NCI-H446 treated with DMSO at 0.1 percent for 48 hours (cell line): ENCODE measurements around the gene SDK2.
"Not testable (repeated sequence)": the region's sequence is repeated elsewhere in the genome, so short reads cannot be mapped to it uniquely, and the experiment has no call there.

Experiments used
- DNase-seq: peaks from one replicate; lab custom pipeline; 2025; lab: John Stamatoyannopoulos, UW

The SDK2 gene

GRCh38 chr17:73323409-73324159, 320.7 kb downstream of the SDK2 start:
- DNase-seq, result no peak

GRCh38 chr17:73320601-73321264, 323.5 kb downstream of the SDK2 start:
- no peak for DNase-seq

GRCh38 chr17:73319766-73320165, 324.5 kb downstream of the SDK2 start:
- DNase-seq, result no peak

GRCh38 chr17:73318836-73319235, 325.4 kb downstream of the SDK2 start:
- DNase-seq, result no peak

- no peak for DNase-seq
Measured at GRCh38 chr17:73318427-73318813, 325.8 kb downstream of the SDK2 start.

- DNase-seq, result no peak
Measured at GRCh38 chr17:73317513-73318426, 326.5 kb downstream of the SDK2 start.

GRCh38 chr17:73316919-73317505, 327.2 kb downstream of the SDK2 start:
- no peak for DNase-seq

- DNase-seq, result no peak
Measured at GRCh38 chr17:73315471-73315870, 328.8 kb downstream of the SDK2 start.

GRCh38 chr17:73313526-73314127, 330.6 kb downstream of the SDK2 start:
- DNase-seq, result no peak

- not testable (repeated sequence) for DNase-seq
Measured at GRCh38 chr17:73312887-73313286, 331.4 kb downstream of the SDK2 start.

- peak; percentile 67 for DNase-seq
Measured at GRCh38 chr17:73311781-73312641, 332.2 kb downstream of the SDK2 start, which contains the start of gene CDC42EP4. CDC42EP4 (minus strand) TSS chr17:73312001; CDS start chr17:73286500, 25,501 bp downstream.

GRCh38 chr17:73311428-73311780, 332.8 kb downstream of the SDK2 start:
- DNase-seq, result no peak

- no peak for DNase-seq
Measured at GRCh38 chr17:73309727-73310596, 334.3 kb downstream of the SDK2 start.

- not testable (repeated sequence) for DNase-seq
Measured at GRCh38 chr17:73308959-73309358, 335.3 kb downstream of the SDK2 start.

- no peak for DNase-seq
Measured at GRCh38 chr17:73308017-73308823, 336.0 kb downstream of the SDK2 start.

GRCh38 chr17:73307130-73307529, 337.1 kb downstream of the SDK2 start:
- peak; percentile 14 for DNase-seq

GRCh38 chr17:73305845-73306836, 338.1 kb downstream of the SDK2 start:
- DNase-seq, result no peak
